GM18526 (cell line): ENCODE results near the gene GZMH.

Experiments
- POLR2A ChIP-seq: IDR thresholded peaks from 3 replicates; pipeline ENCODE4 v1.6.1; 2011; ENCODE audit not compliant: insufficient read length; ENCODE audit errors: extremely low read depth

Gene GZMH

DNA sequence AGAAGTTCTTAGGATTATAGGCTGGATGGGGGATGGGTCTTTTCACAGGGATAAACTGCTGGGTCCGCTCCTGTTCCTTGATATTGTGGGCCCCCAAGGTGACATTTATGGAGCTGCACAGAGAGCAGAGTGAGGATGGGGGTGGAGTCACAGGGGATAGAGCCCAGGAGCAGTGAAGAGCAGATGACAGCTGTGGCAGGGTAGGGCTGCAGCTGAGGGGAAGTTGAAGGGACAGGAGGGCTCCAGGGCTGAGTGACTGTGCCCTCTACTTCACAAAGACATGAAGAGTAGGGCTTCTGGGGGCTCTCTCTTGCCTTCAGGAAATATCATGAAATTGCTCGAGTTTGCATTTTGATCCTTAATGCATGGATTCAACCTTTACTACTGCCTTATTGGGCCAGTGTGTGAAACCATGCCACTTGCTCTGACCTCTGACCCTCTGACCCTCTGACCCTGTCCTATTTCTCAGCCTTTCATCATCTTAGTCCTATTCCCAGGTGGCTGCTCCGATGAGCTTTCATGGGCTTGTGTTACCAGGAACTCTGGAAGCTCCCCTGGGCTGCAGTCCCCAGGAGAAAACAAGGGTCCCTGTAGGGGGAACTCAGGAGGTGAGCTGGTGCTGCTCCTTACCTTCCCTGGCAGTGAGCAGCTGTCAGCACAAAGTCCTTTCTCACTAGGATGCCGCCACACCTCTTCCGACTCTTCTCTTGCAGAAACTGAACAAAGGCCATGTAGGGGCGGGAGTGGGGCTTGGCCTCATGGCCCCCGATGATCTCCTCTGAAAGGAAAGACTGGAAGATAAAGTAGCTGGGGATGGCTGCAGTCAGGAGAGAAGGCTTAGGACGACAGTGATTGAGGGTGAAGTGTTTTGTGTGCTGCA is 1.6 kb downstream of the GZMH start:
- TF ChIP-seq POLR2A, result no peak

GRCh38 chr14:24607081-24607480 is 2.4 kb downstream of the GZMH start:
- no peak for TF ChIP-seq POLR2A

DNA sequence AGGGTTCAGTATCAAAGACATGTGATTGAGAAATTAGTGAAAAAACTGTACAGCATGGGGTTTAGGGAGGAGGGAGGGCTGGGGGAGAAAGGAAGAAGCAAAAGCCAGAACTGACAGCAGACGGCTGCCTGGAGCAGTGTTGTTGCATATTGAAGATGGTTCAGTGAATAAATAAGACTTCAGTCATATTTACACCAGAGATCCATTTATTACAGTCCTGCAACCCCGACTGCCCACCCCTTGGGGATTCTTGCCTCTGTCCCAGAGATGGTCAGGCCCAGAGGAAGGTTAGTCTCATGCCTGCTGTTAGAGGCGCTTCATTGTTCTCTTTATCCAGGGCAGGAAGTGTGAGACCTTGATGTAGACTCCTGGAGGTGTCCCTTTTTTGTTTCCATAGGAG is 3.2 kb downstream of the GZMH start:
- no peak for TF ChIP-seq POLR2A

GRCh38 chr14:24605435-24606190 is 3.9 kb downstream of the GZMH start:
- TF ChIP-seq POLR2A, result no peak

DNA sequence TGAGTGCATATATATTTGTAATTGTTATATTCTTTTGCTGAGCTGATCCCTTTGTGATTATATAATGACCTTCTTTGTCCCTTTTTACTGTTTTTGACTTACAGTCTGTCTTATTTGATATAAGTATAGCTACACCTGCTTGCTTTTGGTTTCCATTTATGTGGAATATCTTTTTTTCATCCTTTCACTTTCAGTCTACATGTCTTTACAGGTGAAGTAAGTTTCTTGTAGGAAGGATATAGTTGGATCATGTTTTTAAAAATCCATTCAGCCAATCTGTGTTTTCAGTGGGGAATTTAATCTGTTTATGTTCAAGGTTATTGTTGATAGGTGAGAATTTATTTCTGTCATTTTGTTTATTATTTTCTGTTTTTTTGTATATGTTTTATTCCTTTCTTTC is 12.1 kb downstream of the GZMH start:
- TF ChIP-seq POLR2A, result no peak

DNA sequence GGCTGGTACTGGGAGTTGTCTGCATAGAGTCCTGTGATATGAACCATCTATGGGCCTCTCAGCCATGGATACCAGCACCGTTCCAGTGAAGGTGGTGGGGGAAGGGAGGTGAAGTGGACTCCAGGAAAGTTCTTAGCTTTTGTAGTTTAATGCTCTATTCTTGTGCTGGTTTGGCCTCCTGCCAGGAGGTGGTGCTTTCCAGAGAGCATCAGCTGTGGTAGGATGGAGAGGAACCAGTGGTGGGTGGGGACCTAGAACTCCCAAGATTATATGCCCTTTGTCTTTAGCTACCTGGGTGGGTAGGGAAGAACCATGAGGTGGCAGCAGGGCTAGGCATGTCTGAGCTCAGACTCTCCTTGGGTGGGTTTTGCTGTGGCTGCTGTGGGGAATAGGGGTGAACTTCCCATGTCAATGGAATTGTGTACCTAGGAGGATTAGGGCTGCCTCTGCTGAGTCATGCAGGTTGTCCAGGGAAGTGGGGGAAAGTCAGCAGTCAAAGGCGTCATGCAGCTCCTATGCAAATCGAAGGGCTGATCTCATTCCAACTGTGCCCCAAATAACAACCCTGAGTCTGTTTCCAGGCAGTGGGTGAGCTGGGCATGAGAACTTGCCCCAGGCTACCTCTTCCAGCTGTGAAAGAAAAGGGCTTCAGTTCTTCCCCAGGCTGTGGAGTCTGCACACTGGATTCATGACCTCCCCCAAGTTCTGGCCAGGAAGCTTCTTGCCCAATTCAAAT is 14.2 kb downstream of the GZMH start:
- no peak for TF ChIP-seq POLR2A

DNA sequence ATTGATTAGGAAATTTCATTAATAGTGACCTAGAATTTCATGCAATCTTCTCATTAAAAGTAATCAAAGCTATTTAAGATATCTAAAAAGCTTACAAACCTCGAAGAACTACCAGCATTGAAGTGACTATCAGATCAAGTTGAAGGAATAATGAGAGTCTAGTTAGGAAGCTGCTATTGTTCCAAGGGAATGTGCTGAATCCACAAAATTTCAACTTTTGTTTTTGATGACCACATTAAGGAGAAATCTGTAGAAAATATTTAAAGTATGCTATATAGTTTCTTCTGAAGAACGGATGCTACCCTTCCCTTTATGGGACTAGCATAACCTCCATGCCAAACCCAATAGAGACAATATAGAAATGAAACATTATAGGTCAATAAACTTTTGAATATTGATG is 30.9 kb downstream of the GZMH start:
- no peak for TF ChIP-seq POLR2A

GRCh38 chr14:24576771-24577170 is 32.7 kb downstream of the GZMH start:
- no peak for TF ChIP-seq POLR2A

DNA sequence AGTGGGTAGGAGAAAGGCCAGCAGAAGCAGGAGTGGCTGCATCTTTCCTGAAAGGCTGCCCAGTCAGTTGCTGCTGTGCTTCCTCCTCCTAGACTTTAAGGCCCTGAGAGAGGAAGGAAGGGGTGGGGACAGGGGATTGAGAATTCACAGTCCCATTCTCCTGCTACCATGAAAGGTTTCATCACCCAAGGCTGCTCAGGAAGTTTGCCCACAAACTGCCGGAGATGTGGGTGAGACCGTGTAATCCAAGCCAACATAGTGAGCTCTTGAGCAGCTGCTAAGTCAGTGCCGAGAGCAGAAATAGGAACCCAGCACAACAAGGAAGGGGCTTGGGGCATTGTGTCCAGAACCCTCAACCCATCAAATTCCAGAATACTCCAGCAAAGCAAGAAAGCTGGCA is 33.3 kb downstream of the GZMH start, which contains the start of gene CTSG:
CTSG (minus strand) TSS at position 69 of the 400 bp plus-strand sequence; CDS start at position 42, 27 bp downstream.
- no peak for TF ChIP-seq POLR2A

DNA sequence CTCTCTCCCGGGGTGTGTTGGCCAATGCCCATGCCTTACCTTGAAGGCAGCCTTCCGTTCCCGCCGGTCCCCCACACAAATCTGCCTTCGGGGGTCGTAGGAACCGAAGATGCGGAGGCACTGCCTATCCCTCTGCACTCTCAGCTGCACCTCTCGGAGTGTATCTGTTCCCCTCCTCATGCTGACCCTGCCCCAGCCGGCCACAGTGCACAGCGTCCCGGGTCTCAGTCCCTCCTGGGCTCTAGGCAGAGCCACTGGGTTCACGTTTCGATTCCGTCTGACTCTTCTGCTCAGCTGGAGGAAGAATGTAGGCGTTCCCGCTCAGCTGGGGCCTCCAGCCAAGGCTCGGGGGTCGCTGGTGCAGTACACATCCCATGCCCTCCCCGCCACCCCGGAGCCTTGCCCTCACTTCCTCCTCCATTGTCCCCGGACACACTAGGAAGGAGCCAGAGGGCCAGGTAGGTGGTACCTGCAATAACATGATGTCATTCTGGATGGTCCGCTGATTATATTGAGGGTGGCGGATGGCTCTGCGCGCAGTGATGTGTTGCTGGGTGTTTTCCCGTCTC is 35.2 kb downstream of the GZMH start:
- no peak for TF ChIP-seq POLR2A

- TF ChIP-seq POLR2A, result no peak
Measured at GRCh38 chr14:24566318-24566717, 43.2 kb downstream of the GZMH start.

DNA sequence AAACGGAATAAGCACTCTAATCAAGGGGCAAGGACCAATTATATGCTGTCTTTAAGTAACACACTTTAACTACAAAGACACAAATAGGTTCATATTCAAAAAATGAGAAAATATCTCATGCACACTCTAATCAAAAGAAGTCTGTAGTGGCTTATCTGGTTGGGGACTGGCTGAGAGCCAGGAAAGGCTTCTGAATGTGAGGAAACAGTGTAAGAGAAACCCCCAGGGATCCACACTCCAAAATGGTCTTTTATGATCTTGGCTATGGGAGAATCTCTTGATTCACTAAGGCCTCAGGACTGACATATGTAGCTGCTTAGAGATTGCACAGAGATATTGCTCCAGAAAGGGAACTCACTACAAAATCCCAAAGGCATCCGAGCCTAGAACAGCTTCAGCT is 43.7 kb downstream of the GZMH start:
- TF ChIP-seq POLR2A, result no peak

DNA sequence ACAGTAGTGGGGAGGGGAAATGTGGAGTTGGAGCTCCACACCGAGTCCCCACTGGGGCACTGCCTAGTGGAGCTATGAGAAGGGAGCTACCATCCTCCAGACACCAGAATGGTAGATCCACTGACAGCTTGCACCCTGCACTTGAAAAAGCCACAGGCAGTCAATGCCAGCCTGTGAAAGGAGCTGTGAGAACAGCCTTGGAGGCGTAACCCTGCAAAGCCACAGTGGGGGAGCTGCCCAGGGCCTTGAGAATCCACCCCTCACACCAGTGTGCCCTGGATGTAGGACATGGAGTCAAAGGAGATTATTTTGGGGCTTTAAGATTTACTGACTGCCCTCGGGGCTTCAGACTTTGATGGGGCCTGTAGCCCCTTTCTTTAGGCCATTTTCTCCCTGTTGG is 46.0 kb downstream of the GZMH start:
- no peak for TF ChIP-seq POLR2A

DNA sequence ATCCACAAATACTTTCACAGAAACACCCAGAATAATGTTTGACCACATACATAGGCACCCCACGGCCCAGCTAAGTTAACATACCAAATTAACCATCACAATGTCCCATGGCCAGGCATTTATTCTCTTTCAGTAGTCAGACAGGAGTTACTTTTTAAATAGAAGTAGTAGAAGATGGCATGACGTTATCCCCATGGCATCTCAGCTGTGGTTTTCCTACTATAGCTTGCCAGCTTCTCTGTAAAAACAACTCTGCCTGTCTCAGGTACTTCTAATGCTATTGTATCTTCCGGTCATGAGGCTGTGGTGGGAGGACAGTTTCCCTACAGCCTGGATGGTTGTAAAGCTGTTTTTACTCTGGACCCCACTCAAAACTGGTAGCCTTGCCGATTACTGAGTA is 52.7 kb downstream of the GZMH start:
- no peak for TF ChIP-seq POLR2A
